Neural progenitor cell (in vitro differentiated cells): ENCODE data around the gene FAM83G.
"Not testable (repeated sequence)": the region's sequence is repeated elsewhere in the genome, so short reads cannot be mapped to it uniquely, and the experiment has no call there.

Source experiments
- CTCF ChIP-seq: fragments of 200-600 bp; sonication (generic); IDR thresholded peaks from 2 replicates; pipeline ENCODE4 v1.5.1; 2017; ENCODE audit warnings: antibody characterized with exemption, mild to moderate bottlenecking
- EZH2 ChIP-seq: fragments of 200-600 bp; sonication (generic); IDR thresholded peaks from 2 replicates; pipeline ENCODE4 v1.6.1; 2017; ENCODE audit warnings: antibody characterized with exemption, mild to moderate bottlenecking, moderate library complexity
- EZH2phosphoT487 ChIP-seq: fragments of 200-600 bp; sonication (generic); IDR thresholded peaks from 2 replicates; pipeline ENCODE4 v1.6.1; 2017; ENCODE audit warnings: antibody characterized with exemption

GRCh38 chr17:19048826-19049225 is 44.3 kb upstream of the FAM83G start:
- not testable (repeated sequence) for TF ChIP-seq CTCF, EZH2, EZH2phosphoT487
